Esophagus squamous epithelium (tissue), 5 donors: ENCODE measurements around the gene ROS1. TPM values are rescaled to one million over a fixed set of nuclear protein-coding genes. Genes with fewer than 3 reads are reported as not detected.

Experiments
- DNase-seq: peaks from one replicate; lab custom pipeline; 2025; lab: John Stamatoyannopoulos, UW
- H3K27ac ChIP-seq, 4 donors: fragments of 200-600 bp; sonication (generic); one replicate each; pipeline ENCODE4 v1.5.1; 2016 to 2019; ENCODE audit warnings: mild to moderate bottlenecking in 1 of 4
- H3K27me3 ChIP-seq, 4 donors: fragments of 200-600 bp; sonication (generic); 1 replicate in 3 of 4; 2 replicates in 1 of 4; pipeline versions ENCODE4 v1.5.1 to v1.6.0; 2017 to 2021; ENCODE audit warnings: antibody characterized with exemption in 1 of 4
- H3K36me3 ChIP-seq, 3 donors: fragments of 200-600 bp; sonication (generic); one replicate each; pipeline ENCODE4 v1.5.1; 2016 to 2019
- H3K4me1 ChIP-seq, 3 donors: fragments of 200-600 bp; sonication (generic); one replicate each; pipeline ENCODE4 v1.5.1; 2017 to 2019
- H3K4me3 ChIP-seq, 4 donors: fragments of 200-600 bp; sonication (generic); 1 replicate in 3 of 4; 2 replicates in 1 of 4; pipeline ENCODE4 v1.5.1; 2016 to 2019; ENCODE audit warnings: mild to moderate bottlenecking in 2 of 4, moderate library complexity in 1 of 4
- H3K9me3 ChIP-seq, 3 donors: fragments of 200-600 bp; sonication (generic); one replicate each; pipeline ENCODE4 v1.5.1; 2016 to 2019
- CTCF ChIP-seq, 6 experiments: fragments of 450-650 bp in 4 of 6; fragments of 200-600 bp in 2 of 6; sonication (generic) in 2 of 6; IDR thresholded peaks; one replicate each; pipeline ENCODE4 v1.5.1; 2016 to 2019; ENCODE audit warnings: antibody characterized with exemption in 6 of 6, mild to moderate bottlenecking in 4 of 6, moderate library complexity in 4 of 6
- POLR2A ChIP-seq, 4 donors: fragments of 450-650 bp; IDR thresholded peaks; one replicate each; pipeline ENCODE4 v1.6.1; 2017; ENCODE audit warnings: antibody characterized with exemption in 4 of 4, mild to moderate bottlenecking in 4 of 4, moderate library complexity in 3 of 4
- WGBS, 2 donors: methylation state at CpG; one replicate each; pipeline ENCODE4 v1.1.5; 2018; 5-methylcytosine and 5-hydroxymethylcytosine counted together
- intact Hi-C: fragments of 100-400 bp; cut with DNase I; formaldehyde crosslinking; loops from one replicate; pipeline ENCODE4 v1.15.0; 2022
- total RNA-seq, 4 donors: library from RNA; depleted of rRNA; stranded (reverse); fragments of >200 nt; gene quantifications; one replicate each; pipeline ENCODE4 v1.1.0, GENCODE V29; 2016
- donor health status: DM: yes; HTN: yes; CAD: no.

The ROS1 gene
- total RNA-seq, 4 donors from 2014 or later, result not detected

- no peaks in the 10 kb centered on the region for H3K9me3 ChIP-seq
- no peak for DNase-seq
- no peak overlapping the region for H3K4me3 ChIP-seq
- TF ChIP-seq CTCF (IDR thresholded peaks at IDR 0.05) (peak in 1 of 6 experiments; percentile 8), POLR2A (IDR thresholded peaks at IDR 0.05) (no peak)
- intact Hi-C loops, result no loop called here
- no peaks in the 10 kb centered on the region for H3K27me3 ChIP-seq
- no peak overlapping the region for H3K27ac ChIP-seq
- H3K4me1 ChIP-seq, result no peaks in the 10 kb centered on the region
- WGBS, 2 donors, result 19 to 26% methylated on average over 1 of the region's 1 CpG
- H3K36me3 ChIP-seq, result no peaks in the 10 kb centered on the region
Measured at GRCh38 chr6:117399924-117400323, 25.8 kb downstream of the ROS1 start.

- no peaks in the 10 kb centered on the region for H3K27me3 ChIP-seq
- no peaks in the 10 kb centered on the region for H3K36me3 ChIP-seq
- H3K27ac ChIP-seq, result no peak overlapping the region
- no peaks in the 10 kb centered on the region for H3K9me3 ChIP-seq
- WGBS, 2 donors, result 82 to 87% methylated on average over 2 to 5 of the region's 5 CpGs
- no peaks in the 10 kb centered on the region for H3K4me1 ChIP-seq
- no peak overlapping the region for H3K4me3 ChIP-seq
- no peak for DNase-seq
- no peak for TF ChIP-seq POLR2A (IDR thresholded peaks at IDR 0.05)
- intact Hi-C loops, result no loop called here
Measured at GRCh38 chr6:117399126-117399525, 26.6 kb downstream of the ROS1 start.

- no peak overlapping the region for H3K4me3 ChIP-seq
- WGBS, 2 donors, result 34 to 51% methylated on average over 3 of the region's 3 CpGs
- no peaks in the 10 kb centered on the region for H3K27me3 ChIP-seq
- no peak overlapping the region for H3K27ac ChIP-seq
- TF ChIP-seq CTCF (IDR thresholded peaks at IDR 0.05), result no peak
- TF ChIP-seq POLR2A (IDR thresholded peaks at IDR 0.05), result no peak
- DNase-seq, result no peak
- no peaks in the 10 kb centered on the region for H3K9me3 ChIP-seq
- no peaks in the 10 kb centered on the region for H3K36me3 ChIP-seq
- no peaks in the 10 kb centered on the region for H3K4me1 ChIP-seq
- intact Hi-C loops, result no loop called here
Measured at GRCh38 chr6:117397536-117398227, 28.1 kb downstream of the ROS1 start.

DNA sequence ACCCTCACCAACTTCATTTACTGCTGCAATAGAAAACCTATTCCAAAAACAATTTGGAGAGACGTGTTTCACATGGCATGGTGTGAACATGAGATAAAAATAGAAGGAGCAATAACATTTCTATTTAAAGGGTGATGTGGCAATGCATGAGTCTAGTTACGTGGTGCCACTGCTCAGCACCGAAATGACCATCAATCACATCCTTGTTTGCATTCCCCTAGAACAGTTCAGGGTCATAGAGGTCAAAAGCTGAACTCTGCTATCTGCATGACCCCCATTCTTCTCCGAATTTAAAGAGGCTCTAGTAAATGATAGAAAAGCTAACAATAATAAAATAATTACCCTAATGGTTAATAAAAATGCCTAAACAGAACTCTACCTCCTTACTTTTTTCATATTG lies 29.5 kb downstream of the ROS1 start:
- intact Hi-C loops, result no loop called here

GRCh38 chr6:117395164-117395563 lies 30.6 kb downstream of the ROS1 start:
- no peak for DNase-seq
- Histone ChIP-seq H3K27ac (no peak overlapping the region), H3K27me3 (no peaks in the 10 kb centered on the region), H3K4me3 (no peak overlapping the region), H3K4me1 (no peaks in the 10 kb centered on the region), H3K9me3 (no peaks in the 10 kb centered on the region), H3K36me3 (no peaks in the 10 kb centered on the region)
- intact Hi-C loops, result no loop called here
- 7 to 20% methylated on average over 1 of the region's 1 CpG for WGBS, 2 donors
- no peak for TF ChIP-seq POLR2A (IDR thresholded peaks at IDR 0.05)
- no peak for TF ChIP-seq CTCF (IDR thresholded peaks at IDR 0.05)

More for the DNA sequence above, 29.5 kb downstream of the ROS1 start:
- H3K4me1 ChIP-seq, result no peaks in the 10 kb centered on the region
- H3K4me3 ChIP-seq, result no peak overlapping the region
- TF ChIP-seq CTCF (IDR thresholded peaks at IDR 0.05) (no peak), POLR2A (IDR thresholded peaks at IDR 0.05) (no peak)
- 13 to 19% methylated on average over 4 of the region's 4 CpGs for WGBS, 2 donors
- no peak overlapping the region for H3K27ac ChIP-seq
- H3K36me3 ChIP-seq, result no peaks in the 10 kb centered on the region
- H3K9me3 ChIP-seq, result no peaks in the 10 kb centered on the region
- DNase-seq, result no peak
- no peaks in the 10 kb centered on the region for H3K27me3 ChIP-seq
